PC-3 (cell line): Measurements from ENCODE around the gene ADAP2.

Experiments
- CTCF ChIP-seq: fragments of 300-600 bp; sonication (generic); conservative IDR thresholded peaks from 2 replicates; pipeline ENCODE4 v1.5.1; 2017; ENCODE audit warnings: antibody characterized with exemption, low read depth, mild to moderate bottlenecking, low read length
- EZH2phosphoT487 ChIP-seq: fragments of 300-600 bp; sonication (generic); IDR thresholded peaks from 2 replicates; pipeline ENCODE4 v1.6.1; 2018; ENCODE audit warnings: mild to moderate bottlenecking, antibody characterized with exemption, low read length, borderline replicate concordance

DNA sequence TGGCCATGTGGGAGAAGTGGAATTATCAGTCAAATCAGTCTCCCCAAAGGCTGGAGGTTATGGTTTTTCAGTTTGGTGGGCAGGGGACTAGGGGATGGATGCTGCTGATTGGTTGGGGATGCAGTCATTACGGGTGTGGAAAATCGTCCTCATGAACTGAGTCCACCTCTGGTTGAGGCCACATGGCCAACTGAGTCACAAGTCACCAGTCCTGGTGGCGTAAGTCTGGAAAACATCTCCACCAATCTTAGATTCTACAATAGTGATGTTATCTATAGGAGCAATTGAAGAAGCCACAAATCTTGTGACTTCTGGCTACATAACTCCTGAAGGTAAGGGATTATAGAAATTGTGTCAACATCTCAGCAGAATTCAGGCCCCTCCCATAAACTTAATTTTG is 43.9 kb downstream of the ADAP2 start:
- TF ChIP-seq CTCF, result no peak
- TF ChIP-seq EZH2phosphoT487, result no peak
